Measurements from ENCODE around the gene PTPRD.

- TF ChIP-seq CTCF (IDR thresholded peaks at IDR 0.05), result no peak
- no peak for TF ChIP-seq POLR2A (IDR thresholded peaks at IDR 0.05)
Observed at GRCh38 chr9:10265153-10265631, 347.6 kb downstream of the PTPRD start.

Measured in Peyer's patch (tissue), 4 donors.